Activated CD4-positive, alpha-beta T cell treated with anti-CD3 and anti-CD28 coated beads, Interleukin-2, amount 50 U/mL, for 16 hours (primary cell): Measurements from ENCODE around the gene CAMTA1.
"Not testable (repeated sequence)": the region's sequence is repeated elsewhere in the genome, so short reads cannot be mapped to it uniquely, and the experiment has no call there.

Source experiments
- DNase-seq: peaks from one replicate; pipeline ENCODE4 v3.0.0-alpha.2; 2020

The CAMTA1 gene

DNA sequence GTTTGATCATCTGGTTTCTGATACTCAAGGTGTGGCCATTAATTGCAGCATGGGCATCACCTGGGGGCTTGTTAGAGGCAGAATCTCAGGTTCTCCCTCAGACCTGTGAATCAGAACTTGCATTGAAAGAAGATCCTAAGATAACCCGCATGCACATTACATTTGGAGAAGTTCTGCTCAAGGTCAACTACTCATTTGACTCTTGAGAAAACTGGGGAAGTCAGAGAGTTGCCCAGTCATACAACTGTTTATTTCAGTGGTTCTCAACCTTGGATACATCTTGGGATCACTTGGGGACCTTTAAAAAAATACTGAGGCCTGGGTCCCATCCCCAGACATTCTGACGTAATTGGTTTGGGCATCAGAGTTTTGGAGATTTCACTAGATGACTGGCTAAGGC lies 30.5 kb downstream of the CAMTA1 start:
- DNase-seq, result no peak

DNA sequence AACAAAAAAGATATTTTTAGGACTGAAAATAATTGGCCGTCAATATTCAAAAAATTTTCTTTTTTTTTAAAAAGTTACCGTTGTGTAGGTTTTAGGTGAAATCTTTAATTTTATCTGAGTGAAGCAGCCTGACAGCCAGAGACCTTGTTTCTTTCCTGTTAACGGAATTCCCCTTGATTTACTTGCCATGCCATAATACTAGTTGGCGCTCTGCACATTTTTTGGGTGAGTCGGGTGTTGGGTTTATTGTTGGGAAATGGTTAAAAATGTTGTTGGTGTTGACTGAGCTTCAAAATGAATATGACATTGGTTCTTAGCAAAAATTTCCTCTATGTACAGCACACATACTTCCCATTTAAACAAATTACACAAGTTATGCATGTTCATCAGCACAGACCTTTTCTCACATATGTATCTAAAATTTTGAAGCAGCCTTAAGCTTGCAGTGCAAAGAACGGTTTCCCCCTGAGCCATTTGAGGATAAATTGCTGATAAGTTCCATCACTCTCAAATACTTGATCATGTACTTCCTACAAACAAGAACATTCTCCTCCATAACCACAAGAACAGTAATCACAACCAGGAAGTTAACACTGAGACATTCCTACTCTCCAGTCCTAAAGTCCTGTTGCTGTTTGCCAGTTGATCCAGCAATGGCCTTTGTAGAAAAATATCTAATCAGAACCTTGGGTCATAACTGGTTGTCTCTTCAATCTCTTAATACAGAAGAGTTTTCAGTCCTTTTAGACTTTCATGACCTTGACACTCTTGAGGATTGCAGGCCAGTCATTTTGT lies 34.2 kb downstream of the CAMTA1 start:
- DNase-seq, result no peak

DNA sequence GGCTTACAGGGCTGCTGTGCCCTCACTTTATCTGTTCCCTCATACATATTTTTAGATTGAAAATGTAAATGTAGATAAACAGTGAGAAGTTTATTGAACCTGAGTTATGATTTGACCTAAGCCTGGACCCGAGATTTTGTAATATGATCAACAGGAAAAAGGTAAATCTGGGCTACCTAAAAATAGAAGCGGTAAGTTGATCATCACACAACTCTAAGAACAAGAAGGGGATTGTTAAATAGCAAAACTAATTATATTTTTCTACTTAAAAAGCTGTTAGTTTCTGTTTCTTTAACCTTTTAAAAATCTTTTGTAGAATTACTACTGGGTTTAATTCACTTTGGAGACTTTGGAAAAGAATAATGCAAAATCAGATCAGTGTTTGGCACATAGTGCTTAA lies 35.6 kb downstream of the CAMTA1 start:
- DNase-seq, result no peak

GRCh38 chr1:6822530-6823359 lies 37.5 kb downstream of the CAMTA1 start:
- no peak for DNase-seq

GRCh38 chr1:6823793-6824192 lies 38.5 kb downstream of the CAMTA1 start:
- no peak for DNase-seq

DNA sequence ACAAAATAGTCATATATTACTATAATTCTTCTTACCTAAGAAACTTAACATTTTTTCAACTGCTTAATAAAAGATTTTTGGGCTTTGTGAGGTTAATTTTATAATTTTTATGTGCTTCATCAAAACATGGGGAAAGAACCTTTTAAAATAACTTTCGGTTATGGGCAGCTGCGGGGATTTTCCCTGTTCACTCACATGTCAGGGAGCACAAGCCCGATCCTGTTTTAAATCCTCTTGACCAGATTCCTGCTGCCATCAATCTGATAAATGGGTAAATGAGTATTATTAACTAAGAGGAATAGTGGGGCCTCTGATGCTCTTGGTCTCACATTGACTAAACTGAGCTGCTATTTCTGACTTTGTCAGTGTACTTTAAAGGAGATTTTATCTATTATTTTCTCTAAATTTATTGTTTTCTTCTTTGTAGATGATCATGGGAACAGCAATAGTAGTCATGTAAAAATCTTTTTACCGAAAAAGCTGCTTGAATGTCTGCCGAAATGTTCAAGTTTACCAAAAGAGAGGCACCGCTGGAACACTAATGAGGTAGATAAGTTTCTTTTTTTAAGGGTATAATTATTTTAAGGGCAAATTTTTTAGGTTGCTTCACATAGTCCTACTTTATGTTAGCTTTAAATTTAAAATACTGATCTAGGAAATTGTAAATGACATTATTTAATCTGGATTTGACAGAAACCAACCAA lies 39.6 kb downstream of the CAMTA1 start:
- no peak for DNase-seq

- DNase-seq, result no peak
These were observed 40.6 kb downstream of the CAMTA1 start for GRCh38 chr1:6825828-6826227.

GRCh38 chr1:6827079-6827478 lies 41.8 kb downstream of the CAMTA1 start:
- DNase-seq, result no peak

GRCh38 chr1:6827630-6828165 lies 42.4 kb downstream of the CAMTA1 start:
- no peak for DNase-seq

DNA sequence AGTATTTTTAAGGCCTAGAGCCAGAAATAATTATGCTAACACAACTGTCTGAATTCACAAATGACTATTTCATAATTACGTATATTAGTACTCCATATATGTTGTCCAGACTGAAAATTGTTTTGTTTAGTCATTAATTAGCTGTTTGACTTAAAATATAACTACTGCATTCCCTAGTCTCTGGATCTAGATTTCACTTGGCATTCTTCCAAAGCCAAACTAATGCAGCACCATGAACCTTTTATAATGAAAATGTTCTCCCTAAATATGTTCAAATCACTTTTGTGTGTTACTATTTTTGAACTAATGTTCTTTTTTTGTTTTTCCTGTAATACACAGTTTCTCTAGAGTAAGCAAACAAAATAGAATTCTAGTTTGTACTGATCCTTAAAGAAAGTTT lies 46.1 kb downstream of the CAMTA1 start:
- no peak for DNase-seq

GRCh38 chr1:6832006-6832405 lies 46.8 kb downstream of the CAMTA1 start:
- not testable (repeated sequence) for DNase-seq

GRCh38 chr1:6832531-6833188 lies 47.4 kb downstream of the CAMTA1 start:
- no peak for DNase-seq

DNA sequence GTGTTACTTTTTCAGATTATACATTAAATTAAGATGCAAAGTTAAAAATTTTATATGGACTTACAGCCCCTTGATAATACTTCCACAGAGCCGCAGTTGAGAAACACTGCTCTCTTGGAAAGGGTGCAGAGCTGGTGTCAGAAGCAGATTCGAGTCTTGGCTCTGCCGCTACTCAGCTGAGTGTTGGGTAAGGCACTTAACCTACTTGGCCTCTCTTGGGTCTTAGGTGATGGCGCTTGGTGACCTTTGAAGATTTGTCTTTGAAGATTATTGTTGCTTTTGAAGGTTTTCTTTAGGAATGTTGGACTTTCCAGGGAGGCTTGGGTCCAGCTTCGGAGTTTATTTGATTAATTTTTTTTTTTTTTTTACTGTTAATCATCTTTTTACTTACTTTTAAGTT lies 48.5 kb downstream of the CAMTA1 start:
- no peak for DNase-seq

DNA sequence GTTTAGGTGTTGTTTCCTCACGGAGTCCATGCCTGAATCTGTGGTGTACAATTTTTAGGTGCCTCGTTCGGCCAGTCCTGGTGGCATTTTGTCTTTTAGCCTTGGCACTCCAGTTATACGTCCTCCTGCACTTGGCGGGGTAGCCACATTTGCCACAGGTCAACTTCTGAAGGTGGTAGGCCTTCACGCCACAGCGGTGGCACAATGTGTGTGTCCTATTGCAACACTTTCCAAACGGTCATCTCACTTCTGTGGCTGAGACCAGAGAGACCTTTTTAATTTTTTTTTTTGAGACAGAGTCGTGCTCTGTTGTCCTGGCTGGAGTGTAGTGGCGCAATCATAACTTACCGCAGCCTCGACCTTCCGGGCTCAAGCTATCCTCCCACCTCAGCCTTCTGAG lies 49.1 kb downstream of the CAMTA1 start:
- DNase-seq, result no peak

GRCh38 chr1:6835139-6835538 lies 49.9 kb downstream of the CAMTA1 start:
- DNase-seq, result no peak

DNA sequence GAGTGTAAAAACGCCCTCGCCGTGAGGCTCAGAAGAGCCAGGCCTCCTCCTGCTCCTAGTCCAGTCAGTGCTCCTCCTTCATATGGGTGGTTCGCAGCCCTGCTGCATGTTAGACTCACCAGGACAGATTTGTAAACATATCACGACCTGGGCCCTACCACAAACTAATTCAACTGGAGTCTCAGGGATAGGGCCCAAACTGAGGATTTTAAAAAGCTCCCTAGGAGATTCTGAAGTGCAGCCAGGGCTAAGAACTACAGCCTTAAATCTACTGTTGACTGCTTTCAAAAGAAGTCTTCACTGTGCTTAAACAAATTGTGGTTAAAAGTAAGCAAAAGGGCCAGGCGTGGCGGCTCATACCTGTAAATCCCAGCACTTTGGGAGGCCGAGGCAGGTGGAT lies 57.0 kb downstream of the CAMTA1 start:
- DNase-seq, result no peak

GRCh38 chr1:6845786-6846185 lies 60.5 kb downstream of the CAMTA1 start:
- not testable (repeated sequence) for DNase-seq

GRCh38 chr1:6848816-6849215 lies 63.6 kb downstream of the CAMTA1 start:
- DNase-seq, result no peak

GRCh38 chr1:6850537-6850936 lies 65.3 kb downstream of the CAMTA1 start:
- DNase-seq, result no peak

DNA sequence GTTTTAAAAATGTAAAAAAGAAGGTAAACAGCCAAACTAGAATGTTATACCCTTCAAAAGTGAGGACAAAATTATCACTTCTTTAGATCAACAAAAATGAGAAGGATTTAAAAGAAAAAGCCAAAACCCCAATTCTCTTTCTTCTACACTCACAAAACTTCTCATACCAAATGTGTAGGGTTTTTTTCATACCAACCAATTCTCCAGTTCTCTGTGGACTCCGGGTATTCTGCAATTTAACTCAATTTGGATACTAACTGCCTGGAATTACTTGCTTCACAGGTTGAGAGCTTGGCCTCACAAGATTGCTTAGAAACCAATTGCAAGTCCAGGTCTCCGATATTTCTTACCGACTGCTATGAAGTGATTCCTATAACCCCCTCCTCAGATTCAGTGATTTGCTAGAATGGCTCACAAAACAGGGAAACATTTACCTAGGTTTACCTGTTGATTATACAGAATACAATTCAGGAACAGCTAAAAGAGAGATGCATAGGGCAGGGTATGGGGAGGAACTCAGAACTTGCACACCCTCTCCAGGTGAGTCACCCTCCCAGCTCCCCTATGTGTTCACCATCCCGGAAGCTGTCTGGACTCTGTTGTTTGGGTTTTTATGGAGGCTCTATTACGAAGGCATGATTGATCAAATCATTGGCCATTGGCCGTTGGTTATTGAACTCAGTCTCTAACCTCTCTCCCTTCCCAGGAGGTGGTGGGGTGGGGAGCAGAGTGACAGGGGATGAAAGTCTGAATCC lies 67.1 kb downstream of the CAMTA1 start:
- no peak for DNase-seq

GRCh38 chr1:6854166-6854565 lies 68.9 kb downstream of the CAMTA1 start:
- DNase-seq, result no peak

- no peak for DNase-seq
These were observed 72.6 kb downstream of the CAMTA1 start for GRCh38 chr1:6857831-6858230.
